GM12878 (cell line): ENCODE data around the gene CEP63. TPM values are rescaled to one million over a fixed set of nuclear protein-coding genes. Genes with fewer than 3 reads are reported as not detected.
A peak's percentile ranks its signal among the peaks of the same experiment; 100 is the strongest.

ENCODE experiments used
- ATAC-seq: fragments of 200-7000 bp; cut with Tn5 transposase; 3 replicates; pipeline ENCODE4 v1.9.1; 2020; ENCODE audit warnings: mild to moderate bottlenecking, moderate library complexity
- BruUV-seq: library from RNA; stranded (reverse); fragments of 400-500 nt; replicated peaks from 2 replicates; lab custom pipeline; 2021; lab: Mats Ljungman, UMichigan
- CTCF ChIA-PET: fragments of 300-600 bp; sonication (Branson Sonifier 250); formaldehyde crosslinking; extraction: SDS; loops from one replicate; lab custom pipeline; 2021; ENCODE audit warnings: inconsistent platforms; lab: Yijun Ruan, JAX
- POLR2A ChIA-PET: fragments of 350-600 bp; formaldehyde crosslinking; extraction: SDS; loops from one replicate; lab custom pipeline; 2021; ENCODE audit warnings: inconsistent platforms; lab: Charles Lee
- RAD21 ChIA-PET: fragments of 300-600 bp; sonication (Branson Sonifier 250); formaldehyde crosslinking; loops from one replicate; lab custom pipeline; 2023; ENCODE audit warnings: antibody characterized with exemption; ENCODE audit not compliant: unreplicated experiment; lab: Charles Lee
- SMC1A ChIA-PET: fragments of 300-600 bp; sonication (Branson Sonifier 250); formaldehyde crosslinking; loops from one replicate; lab custom pipeline; 2023; ENCODE audit not compliant: unreplicated experiment, uncharacterized antibody; lab: Charles Lee
- DNase-seq: peaks from one replicate; pipeline ENCODE4 v3.0.0-alpha.2; 2011; ENCODE audit warnings: low read depth, low spot score
- FAIRE-seq: peaks from 3 replicates; lab custom pipeline; 2011; peaks lifted over from hg19 to GRCh38; lab: Jason Lieb, UNC
- H2AFZ ChIP-seq: 2 replicates; pipeline ENCODE4 v1.6.0; 2011; ENCODE audit warnings: low read depth, low read length, control low read depth; ENCODE audit not compliant: control insufficient read depth
- H3K27ac ChIP-seq: 2 replicates; pipeline ENCODE4 v1.5.1; 2011; ENCODE audit warnings: control low read depth; ENCODE audit not compliant: control insufficient read depth, insufficient read depth
- H3K27me3 ChIP-seq, 2 experiments: replicated peaks in 1 of 2; 2 replicates each; pipeline versions ENCODE4 v1.6.0 to v1.6.1; 2011; ENCODE audit warnings: low read length in 1 of 2; ENCODE audit not compliant: control insufficient read depth in 2 of 2, insufficient read depth in 2 of 2
- H3K36me3 ChIP-seq, 2 experiments: 2 replicates each; pipeline ENCODE4 v1.5.1; 2011; ENCODE audit warnings: low read length in 1 of 2; ENCODE audit not compliant: control insufficient read depth in 2 of 2, insufficient read depth in 2 of 2
- H3K4me1 ChIP-seq: 2 replicates; pipeline ENCODE4 v1.6.1; 2011; ENCODE audit warnings: mild to moderate bottlenecking, low read length, moderate library complexity, mixed read lengths; ENCODE audit not compliant: control insufficient read depth, insufficient read depth
- H3K4me2 ChIP-seq: 2 replicates; pipeline ENCODE4 v1.6.0; 2011; ENCODE audit warnings: control low read depth; ENCODE audit not compliant: control insufficient read depth, insufficient read depth
- H3K4me3 ChIP-seq: fragments of 200-600 bp; sonication (generic); 2 replicates; pipeline ENCODE4 v1.5.1; 2016
- H3K79me2 ChIP-seq: 2 replicates; pipeline ENCODE4 v1.6.0; 2011; ENCODE audit warnings: low read length; ENCODE audit not compliant: control insufficient read depth, insufficient read depth
- H3K9ac ChIP-seq: 2 replicates; pipeline ENCODE4 v1.8.0; 2011; ENCODE audit warnings: low read length, control low read depth, mixed read lengths; ENCODE audit not compliant: control insufficient read depth, insufficient read depth
- H3K9me3 ChIP-seq: replicated peaks from 3 replicates; pipeline ENCODE4 v1.5.1; 2011; ENCODE audit warnings: mild to moderate bottlenecking, low read length; ENCODE audit not compliant: control insufficient read depth, insufficient read depth
- H4K20me1 ChIP-seq: 2 replicates; pipeline ENCODE4 v1.6.0; 2011; ENCODE audit not compliant: control insufficient read depth, insufficient read depth
- BCLAF1 ChIP-seq: fragments of 450-650 bp; IDR thresholded peaks from 2 replicates; pipeline ENCODE4 v1.6.1; 2017; ENCODE audit warnings: antibody characterized with exemption, mild to moderate bottlenecking, moderate library complexity
- CBFB ChIP-seq: IDR thresholded peaks from 2 replicates; pipeline ENCODE4 v1.6.1; 2016; ENCODE audit warnings: antibody characterized with exemption, low read depth
- CBX5 ChIP-seq: sonication (generic); IDR thresholded peaks from 2 replicates; pipeline ENCODE4 v1.6.1; 2016; ENCODE audit warnings: low read depth, moderate library complexity, mild to moderate bottlenecking, inconsistent platforms
- EED ChIP-seq: sonication (generic); IDR thresholded peaks from 2 replicates; pipeline ENCODE4 v1.6.1; 2016; ENCODE audit warnings: antibody characterized with exemption, low read depth
- FOS ChIP-seq: IDR thresholded peaks from 3 replicates; pipeline ENCODE4 v1.6.1; 2011; ENCODE audit warnings: borderline replicate concordance; ENCODE audit not compliant: insufficient read length; ENCODE audit errors: extremely low read depth
- GABPA ChIP-seq: IDR thresholded peaks from 2 replicates; pipeline ENCODE4 v1.6.1; 2014; ENCODE audit warnings: antibody characterized with exemption, low read depth, mild to moderate bottlenecking, inconsistent platforms
- GATAD2B ChIP-seq: fragments of 450-650 bp; conservative IDR thresholded peaks from 2 replicates; pipeline ENCODE4 v1.6.1; 2017; ENCODE audit warnings: low read depth, mild to moderate bottlenecking, moderate library complexity
- IKZF2 ChIP-seq, 2 experiments: fragments of 450-650 bp; IDR thresholded peaks; 2 replicates each; pipeline ENCODE4 v1.6.1; 2017; ENCODE audit warnings: mild to moderate bottlenecking in 2 of 2, moderate library complexity in 2 of 2
- JUNB ChIP-seq: IDR thresholded peaks from 2 replicates; pipeline ENCODE4 v1.6.1; 2016; ENCODE audit warnings: antibody characterized with exemption, mild to moderate bottlenecking
- PAX8 ChIP-seq: fragments of 450-650 bp; IDR thresholded peaks from 2 replicates; pipeline ENCODE4 v1.6.1; 2017; ENCODE audit warnings: mild to moderate bottlenecking, moderate library complexity
- PKNOX1 ChIP-seq: fragments of 450-650 bp; IDR thresholded peaks from 2 replicates; pipeline ENCODE4 v1.6.1; 2016; ENCODE audit warnings: mild to moderate bottlenecking
- RAD51 ChIP-seq: fragments of 450-650 bp; IDR thresholded peaks from 2 replicates; pipeline ENCODE4 v1.6.1; 2016; ENCODE audit warnings: moderate library complexity, mild to moderate bottlenecking, inconsistent platforms
- RUNX3 ChIP-seq: IDR thresholded peaks from 2 replicates; pipeline ENCODE4 v1.6.1; 2012; ENCODE audit warnings: low read length, inconsistent platforms
- TCF12 ChIP-seq: IDR thresholded peaks from 2 replicates; pipeline ENCODE4 v1.6.1; 2011; ENCODE audit warnings: low read depth, mild to moderate bottlenecking, low read length
- ZNF207 ChIP-seq: fragments of 450-650 bp; IDR thresholded peaks from 2 replicates; pipeline ENCODE4 v1.6.1; 2014; ENCODE audit warnings: antibody characterized with exemption, mild to moderate bottlenecking, borderline replicate concordance
- ZNF592 ChIP-seq: fragments of 450-650 bp; IDR thresholded peaks from 2 replicates; pipeline ENCODE4 v1.6.1; 2017; ENCODE audit warnings: mild to moderate bottlenecking, moderate library complexity
- WGBS: methylation state at CpG from one replicate; pipeline ENCODE4 v1.1.6; 2016; ENCODE audit warnings: low lambda C conversion rate; ENCODE audit not compliant: insufficient replicate concordance, insufficient coverage; ENCODE audit errors: missing lambda C conversion rate; 5-methylcytosine and 5-hydroxymethylcytosine counted together
- in situ Hi-C: fragments of 300-500 bp; cut with MboI; formaldehyde crosslinking; loops from 9 replicates; pipeline ENCODE4 v1.14.3; 2018; ENCODE audit warnings: mixed read lengths
- intact Hi-C: fragments of 100-400 bp; cut with micrococcal nuclease; formaldehyde crosslinking; loops from one replicate; pipeline ENCODE4 v1.14.2; 2022; ENCODE audit not compliant: unreplicated experiment
- polyA plus RNA-seq, 11 experiments: library from polyadenylated mRNA; depleted of rRNA in 4 of 11; unstranded in 6 of 11; stranded (reverse) in 5 of 11; fragments of >200 nt; fragmentation: Nextera tagmentation in 4 of 11; fragmentation: Illumina TruSeq in 1 of 11; extraction: Ambion mirVana in 4 of 11; extraction: Trizol in 1 of 11; gene quantifications; 1 replicate in 1 of 11; 2 replicates in 10 of 11; pipeline versions ENCODE4 v1.2.1 to v1.2.3, GENCODE V29; 2011 to 2016; ENCODE audit warnings: inconsistent platforms in 2 of 11, missing spikeins in 2 of 11, low read depth in 1 of 11
- total RNA-seq, 4 experiments: library from RNA; depleted of rRNA in 3 of 4; stranded (reverse); fragments of >200 nt in 3 of 4; fragmentation: Illumina TruSeq in 1 of 4; extraction: Trizol in 1 of 4; gene quantifications; 2 replicates each; pipeline versions ENCODE4 v1.2.1 to v1.2.3, GENCODE V29; 2013 to 2021

The CEP63 gene
- total and polyA plus RNA-seq, 10 of the 15 experiments (the other 5 are each of a cell fraction or from before 2014, with no cell fraction given): 14.0 to 36.9 (median 26.8) TPM

- Histone ChIP-seq H3K79me2 (peaks cover 7% of the 10 kb centered on the region), H3K9me3 (no peaks in the 10 kb centered on the region; the same call in none of the 3 replicates), H3K27ac (no peak overlapping the region), H3K4me1 (peaks cover 6% of the 10 kb centered on the region; the same call in 1 of the 2 replicates), H3K9ac (no peak overlapping the region), H3K36me3 (peaks cover 0 to 4% of the 10 kb centered on the region in 2 experiments; a peak in 1 of 4 replicates), H3K4me2 (no peak overlapping the region), H2AFZ (no peak overlapping the region), H3K4me3 (no peak overlapping the region), H4K20me1 (no peaks in the 10 kb centered on the region), H3K27me3 (no peaks in the 10 kb centered on the region)
- RAD21 ChIA-PET: no interaction called here
- WGBS: 44% methylated on average over 3 of the region's 3 CpGs
- CTCF ChIA-PET: no interaction called here
- POLR2A ChIA-PET: no interaction called here
- FAIRE-seq (no peak), ATAC-seq (peak; percentile 71), DNase-seq (no peak)
- in situ Hi-C loops (loop anchor here (25.0 kb wide), 1 partner anchor 1034 kb away; no protein-coding TSS in a partner anchor), intact Hi-C loops (no loop called here)
- SMC1A ChIA-PET: interaction anchor here (1.1 kb wide), 1 partner anchor 10 kb away, joined by 3 read pairs; no protein-coding TSS in a partner anchor
- 0 out of 4 replicates have a peak, but pooled peaks have one; percentile 13 to 17 for TF ChIP-seq IKZF2 (IDR thresholded peaks at IDR 0.05)
- no peak for TF ChIP-seq EED
- TF ChIP-seq ZNF592: peak; percentile 65; the same call in 1 of the 2 replicates
- TF ChIP-seq GATAD2B: no peak
- no peak for TF ChIP-seq ZNF207
- peak; percentile 69 for TF ChIP-seq JUNB
- TF ChIP-seq BCLAF1: no peak
- no peak for TF ChIP-seq PAX8
- no peak for TF ChIP-seq PKNOX1
- no peak for TF ChIP-seq GABPA
- TF ChIP-seq RUNX3: peak; percentile 89
- TF ChIP-seq CBX5: no peak
- TF ChIP-seq RAD51: no peak
- TF ChIP-seq CBFB: peak; percentile 51; the same call in 1 of the 2 replicates
- no peak for TF ChIP-seq FOS
- TF ChIP-seq TCF12: 0 out of 2 replicates have a peak, but pooled peaks have one; percentile 17
- no TSS peak for BruUV-seq
Observed at GRCh38 chr3:134496471-134497071, 10.7 kb downstream of the CEP63 start.
